Stimulated activated naive CD8-positive, alpha-beta T cell treated with anti-CD3 and anti-CD28 coated beads, Interleukin-15, Interleukin-2, amounts not matched to agents 100 ng/mL and 50 ng/mL, for 24 hours (primary cell): Measurements from ENCODE around the gene PADI3.
"Not testable (repeated sequence)": the region's sequence is repeated elsewhere in the genome, so short reads cannot be mapped to it uniquely, and the experiment has no call there.

ENCODE experiments used
- H3K27ac Mint-ChIP-seq: one replicate; pipeline ENCODE4 v1.8.0; 2021; ENCODE audit warnings: mild to moderate bottlenecking, mixed read lengths
- H3K27me3 Mint-ChIP-seq: one replicate; pipeline ENCODE4 v1.8.0; 2021; ENCODE audit warnings: mixed read lengths
- H3K36me3 Mint-ChIP-seq: one replicate; pipeline ENCODE4 v1.8.0; 2021; ENCODE audit warnings: low read depth, mixed read lengths
- H3K4me1 Mint-ChIP-seq: one replicate; pipeline ENCODE4 v1.8.0; 2021; ENCODE audit warnings: low read depth, mixed read lengths
- H3K4me3 Mint-ChIP-seq: one replicate; pipeline ENCODE4 v1.8.0; 2021; ENCODE audit warnings: mild to moderate bottlenecking, mixed read lengths
- H3K9me3 Mint-ChIP-seq: one replicate; pipeline ENCODE4 v1.8.0; 2021; ENCODE audit warnings: mixed read lengths

The PADI3 gene

DNA sequence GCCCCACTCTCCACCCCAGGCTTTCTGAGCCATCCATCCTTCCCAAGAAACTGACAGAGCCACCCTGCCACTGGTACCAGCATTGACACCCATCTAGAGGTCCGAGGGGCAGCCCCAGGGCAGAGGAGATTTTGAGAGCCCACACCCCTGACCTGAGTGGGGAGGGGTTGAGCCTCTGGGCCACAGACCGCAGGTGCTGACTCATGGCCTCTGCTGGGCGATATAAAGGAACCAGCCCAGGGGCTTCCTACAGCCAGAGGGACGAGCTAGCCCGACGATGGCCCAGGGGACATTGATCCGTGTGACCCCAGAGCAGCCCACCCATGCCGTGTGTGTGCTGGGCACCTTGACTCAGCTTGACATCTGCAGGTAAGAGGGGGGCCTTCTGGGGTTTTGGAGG is 59.0 kb downstream of the PADI3 start, which contains the start of gene PADI4:
PADI4 (plus strand) TSS at position 252 of the 400 bp plus-strand sequence; CDS start at position 278, 26 bp downstream.
- H3K27me3 Mint-ChIP-seq = peaks cover 16% of the 10 kb centered on the region
- H3K27ac Mint-ChIP-seq = no peak within 1 kb of the TSS
- H3K9me3 Mint-ChIP-seq = peaks cover under 1% of the 10 kb centered on the region
- no peaks in the 10 kb centered on the region for H3K4me1 Mint-ChIP-seq
- no peak within 1 kb of the TSS for H3K4me3 Mint-ChIP-seq
- no peaks in the 10 kb centered on the region for H3K36me3 Mint-ChIP-seq

DNA sequence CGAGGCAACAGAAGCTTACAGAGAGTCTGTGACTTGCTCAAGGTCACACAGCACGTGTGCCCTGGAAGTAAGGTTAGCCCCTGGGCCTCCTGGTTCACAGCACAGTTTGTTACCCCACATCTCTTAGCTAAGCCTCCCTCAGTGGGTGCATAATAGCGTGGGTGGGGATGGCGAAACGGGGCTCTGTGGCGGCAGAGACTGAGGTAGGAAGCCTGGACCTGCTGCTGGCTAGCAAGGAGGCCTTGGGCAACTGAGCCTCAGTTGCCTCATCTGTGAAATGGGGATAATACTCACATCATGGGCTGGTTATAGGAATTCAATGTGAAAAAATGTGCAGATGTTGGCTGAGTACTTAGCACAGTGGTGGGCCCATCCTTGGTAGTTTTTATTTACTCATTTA is 59.7 kb downstream of the PADI3 start:
- Mint-ChIP-seq H3K9me3 (no peaks in the 10 kb centered on the region), H3K4me3 (no peak overlapping the region), H3K4me1 (no peaks in the 10 kb centered on the region), H3K27me3 (peaks cover 16% of the 10 kb centered on the region), H3K36me3 (no peaks in the 10 kb centered on the region), H3K27ac (no peak overlapping the region)

DNA sequence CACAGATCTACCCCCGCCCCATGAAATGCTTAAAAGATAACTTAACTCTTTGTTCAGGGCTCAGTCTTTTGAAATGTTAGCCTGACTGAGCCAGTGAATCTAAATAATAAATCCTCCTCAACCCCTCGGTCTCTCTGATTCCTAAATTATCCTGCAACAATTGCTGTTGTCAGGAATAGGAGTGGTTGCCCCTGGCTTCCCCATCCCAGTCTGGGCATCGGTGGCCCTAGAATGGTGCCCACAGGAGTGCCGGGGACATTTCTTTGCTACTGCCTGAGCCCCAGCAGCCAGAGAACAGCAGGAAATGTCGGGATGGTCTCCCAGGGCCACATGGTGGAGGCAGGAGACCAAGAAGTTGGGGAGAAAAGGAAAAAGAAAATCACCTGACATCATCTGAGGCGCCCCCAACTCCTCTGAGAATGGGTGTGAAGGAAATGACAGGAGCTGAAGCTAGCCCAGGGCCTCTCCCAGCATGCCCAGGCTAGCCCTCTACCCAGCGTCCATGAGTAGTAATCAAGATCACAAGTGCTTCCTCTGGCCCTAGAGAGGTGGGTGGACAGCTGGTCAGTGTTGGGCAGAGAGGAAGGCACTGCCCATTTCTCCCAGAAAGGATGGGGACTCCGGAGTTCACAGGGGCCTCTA is 60.6 kb downstream of the PADI3 start:
- no peak overlapping the region for H3K27ac Mint-ChIP-seq

DNA sequence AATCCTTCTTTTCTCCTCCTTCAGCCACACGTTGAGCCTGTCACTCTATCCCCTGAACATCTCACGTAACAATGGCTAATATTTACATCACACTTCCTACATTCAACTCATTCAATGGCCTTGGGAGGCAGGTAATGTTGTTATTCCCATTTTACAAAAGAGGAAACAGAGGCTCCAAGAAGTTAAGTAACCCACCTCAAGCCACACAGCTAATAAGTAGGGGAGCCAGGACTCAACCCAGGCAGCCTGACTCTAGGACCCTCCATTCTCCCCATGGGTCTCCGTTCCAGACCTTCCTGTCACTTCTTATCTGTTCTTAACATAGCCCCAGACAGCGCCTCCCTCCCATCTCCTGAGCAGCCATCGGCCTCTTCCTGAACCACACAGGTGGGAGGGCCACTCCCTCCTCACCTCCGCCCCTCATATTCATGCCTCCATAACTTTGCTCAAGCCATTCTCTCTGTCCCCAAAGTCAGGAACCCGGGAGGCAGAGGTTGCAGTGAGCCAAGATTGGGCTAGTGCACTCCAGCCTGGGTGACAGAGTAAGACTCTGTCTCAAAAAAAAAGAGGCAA is 61.3 kb downstream of the PADI3 start:
- peaks cover 16% of the 10 kb centered on the region for H3K27me3 Mint-ChIP-seq

More for the DNA sequence above, 60.6 kb downstream of the PADI3 start:
- Mint-ChIP-seq H3K4me3 (no peak overlapping the region), H3K27me3 (peaks cover 16% of the 10 kb centered on the region), H3K4me1 (no peaks in the 10 kb centered on the region), H3K9me3 (no peaks in the 10 kb centered on the region), H3K36me3 (no peaks in the 10 kb centered on the region)

DNA sequence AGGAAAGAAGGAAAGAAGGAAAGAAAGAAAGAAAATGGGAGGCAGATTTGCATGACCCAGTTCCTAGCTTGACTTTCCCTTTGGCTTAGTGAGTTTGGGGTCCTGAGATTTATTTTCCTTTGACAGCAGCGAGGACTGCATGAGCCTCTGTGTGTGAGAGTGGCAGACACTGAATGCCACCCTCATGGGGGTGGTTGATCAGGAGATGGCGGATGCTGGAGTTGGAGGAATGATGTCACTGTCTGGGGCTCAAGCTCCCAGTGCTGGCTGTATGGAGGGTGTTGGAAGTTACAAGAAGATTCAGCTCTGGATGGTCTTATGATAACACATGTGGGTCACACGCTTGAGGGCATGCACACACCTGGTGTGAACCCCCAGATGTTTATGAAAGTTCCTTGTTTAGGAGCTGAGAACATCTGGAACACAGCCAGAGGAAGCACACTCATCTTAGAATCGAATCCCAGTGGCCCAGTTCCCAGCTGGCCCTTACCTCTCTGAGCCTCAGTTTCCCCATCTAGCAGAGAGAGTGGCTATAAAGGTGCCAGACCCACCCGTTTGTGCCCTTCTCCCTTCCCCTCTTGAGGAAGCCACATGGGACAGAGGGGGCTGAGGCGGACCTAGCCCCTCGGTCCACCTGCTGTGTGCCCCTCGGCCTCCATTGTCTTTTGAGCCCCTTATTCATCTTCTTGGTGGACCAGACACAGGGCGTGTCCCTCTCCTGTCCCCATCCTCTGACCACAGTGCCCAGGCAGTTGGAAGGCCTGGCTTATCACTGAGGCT is 64.8 kb downstream of the PADI3 start:
- Mint-ChIP-seq H3K4me1 (no peaks in the 10 kb centered on the region), H3K27me3 (peaks cover 11% of the 10 kb centered on the region), H3K27ac (no peak overlapping the region), H3K36me3 (no peaks in the 10 kb centered on the region), H3K9me3 (no peaks in the 10 kb centered on the region), H3K4me3 (no peak overlapping the region)

More for the DNA sequence above, 61.3 kb downstream of the PADI3 start:
- H3K4me3 Mint-ChIP-seq = no peak overlapping the region
- H3K27ac Mint-ChIP-seq = no peak overlapping the region
- H3K4me1 Mint-ChIP-seq = no peaks in the 10 kb centered on the region
- H3K36me3 Mint-ChIP-seq = no peaks in the 10 kb centered on the region
- no peaks in the 10 kb centered on the region for H3K9me3 Mint-ChIP-seq

DNA sequence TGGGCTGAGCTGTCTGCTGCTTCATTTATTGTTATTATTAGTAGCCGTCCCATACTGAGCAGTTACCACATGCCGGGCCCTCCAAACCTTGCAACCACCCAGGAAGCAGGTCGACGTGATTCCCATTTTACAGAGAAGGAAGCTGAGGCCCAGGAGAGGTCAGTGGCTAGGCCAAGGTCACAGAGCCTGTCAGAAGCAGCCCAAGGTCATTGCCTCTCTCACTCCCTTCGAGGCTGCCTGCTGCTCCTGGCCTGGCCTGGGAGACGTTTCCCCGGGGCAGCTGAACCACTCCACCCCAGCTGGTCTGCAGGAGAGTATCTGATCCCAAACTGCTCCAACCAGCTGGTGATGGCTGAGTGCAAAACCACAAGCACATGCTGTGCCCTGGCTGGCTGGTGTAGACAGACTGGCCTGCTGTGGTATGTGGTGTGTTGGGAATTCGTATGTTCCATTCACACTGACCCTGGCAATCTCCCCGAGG is 65.6 kb downstream of the PADI3 start:
- no peak overlapping the region for H3K27ac Mint-ChIP-seq
- H3K27me3 Mint-ChIP-seq = peaks cover 9% of the 10 kb centered on the region
- no peak overlapping the region for H3K4me3 Mint-ChIP-seq
- no peaks in the 10 kb centered on the region for H3K9me3 Mint-ChIP-seq
- no peaks in the 10 kb centered on the region for H3K36me3 Mint-ChIP-seq
- H3K4me1 Mint-ChIP-seq = no peaks in the 10 kb centered on the region

DNA sequence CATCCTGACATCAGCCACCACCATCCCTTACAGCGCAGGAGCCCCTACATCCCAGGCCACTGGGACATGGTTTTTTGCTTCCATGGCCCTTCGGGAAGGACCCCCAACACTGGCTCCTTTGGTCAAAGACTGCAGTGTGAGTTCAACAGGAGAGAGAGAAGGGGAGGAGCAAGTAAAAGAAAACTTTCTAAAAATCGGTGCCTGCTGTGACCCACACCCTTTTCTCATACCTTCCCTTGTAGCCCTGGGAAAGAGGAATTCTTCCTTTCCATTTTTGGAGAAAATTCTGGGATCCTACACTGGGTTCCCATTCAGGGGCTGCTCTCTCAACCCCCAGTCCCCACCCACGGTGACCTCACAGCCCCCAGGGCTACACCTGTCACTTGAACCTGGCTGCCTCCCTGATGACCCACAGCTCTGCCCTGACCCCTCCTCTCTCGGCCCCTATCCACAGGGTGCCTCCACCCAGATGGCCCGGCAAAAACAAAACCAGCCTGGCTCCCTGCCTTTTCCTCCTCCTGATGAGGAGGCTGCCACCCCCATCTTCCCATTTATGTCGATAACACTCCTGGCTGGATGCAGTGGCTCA is 66.7 kb downstream of the PADI3 start:
- peaks cover 2% of the 10 kb centered on the region for H3K27me3 Mint-ChIP-seq
- no peak overlapping the region for H3K27ac Mint-ChIP-seq
- no peaks in the 10 kb centered on the region for H3K9me3 Mint-ChIP-seq
- H3K36me3 Mint-ChIP-seq = no peaks in the 10 kb centered on the region
- no peaks in the 10 kb centered on the region for H3K4me1 Mint-ChIP-seq
- no peak overlapping the region for H3K4me3 Mint-ChIP-seq

DNA sequence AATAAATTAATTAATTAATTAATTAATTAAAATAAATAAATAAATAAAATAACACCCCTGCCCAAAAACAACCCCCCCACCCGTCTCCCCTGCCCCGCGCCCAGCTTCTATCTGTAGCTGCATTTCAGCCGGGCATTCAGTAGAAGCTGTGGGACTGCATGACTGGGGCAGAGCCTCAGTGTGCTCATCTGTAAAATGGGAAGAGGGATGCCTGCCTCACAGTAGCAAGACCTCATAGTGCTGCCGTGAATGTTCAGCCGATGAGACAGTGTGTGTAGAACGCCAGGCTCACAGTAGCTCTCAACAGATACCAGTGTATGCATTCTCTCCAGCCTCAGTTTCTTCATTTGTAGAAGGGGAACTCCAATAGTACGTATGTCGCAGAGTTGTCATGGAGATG is 67.8 kb downstream of the PADI3 start:
- no peak overlapping the region for H3K27ac Mint-ChIP-seq
- H3K4me1 Mint-ChIP-seq = no peaks in the 10 kb centered on the region
- H3K27me3 Mint-ChIP-seq = peaks cover 7% of the 10 kb centered on the region
- no peaks in the 10 kb centered on the region for H3K36me3 Mint-ChIP-seq
- H3K9me3 Mint-ChIP-seq = no peaks in the 10 kb centered on the region
- no peak overlapping the region for H3K4me3 Mint-ChIP-seq

DNA sequence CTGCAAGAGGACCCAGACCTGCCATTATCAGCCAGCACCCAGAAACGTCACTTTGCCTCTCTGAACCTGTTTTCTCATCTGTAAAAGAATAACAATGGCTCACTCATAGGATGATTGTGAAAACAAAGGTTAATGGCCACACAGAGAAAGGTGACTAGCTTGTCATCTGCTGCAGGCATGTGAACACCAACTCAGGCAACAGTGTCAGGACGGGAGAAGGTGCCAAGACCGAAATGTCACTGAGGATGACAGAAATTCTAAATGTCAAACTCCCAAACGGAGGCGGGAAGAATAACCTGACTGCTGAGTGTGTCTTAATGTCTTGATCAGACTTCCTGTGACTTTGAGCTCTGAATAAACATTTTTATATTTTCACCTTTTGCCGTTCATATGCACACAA is 69.4 kb downstream of the PADI3 start:
- Mint-ChIP-seq H3K9me3 (no peaks in the 10 kb centered on the region), H3K4me1 (no peaks in the 10 kb centered on the region), H3K36me3 (no peaks in the 10 kb centered on the region)

DNA sequence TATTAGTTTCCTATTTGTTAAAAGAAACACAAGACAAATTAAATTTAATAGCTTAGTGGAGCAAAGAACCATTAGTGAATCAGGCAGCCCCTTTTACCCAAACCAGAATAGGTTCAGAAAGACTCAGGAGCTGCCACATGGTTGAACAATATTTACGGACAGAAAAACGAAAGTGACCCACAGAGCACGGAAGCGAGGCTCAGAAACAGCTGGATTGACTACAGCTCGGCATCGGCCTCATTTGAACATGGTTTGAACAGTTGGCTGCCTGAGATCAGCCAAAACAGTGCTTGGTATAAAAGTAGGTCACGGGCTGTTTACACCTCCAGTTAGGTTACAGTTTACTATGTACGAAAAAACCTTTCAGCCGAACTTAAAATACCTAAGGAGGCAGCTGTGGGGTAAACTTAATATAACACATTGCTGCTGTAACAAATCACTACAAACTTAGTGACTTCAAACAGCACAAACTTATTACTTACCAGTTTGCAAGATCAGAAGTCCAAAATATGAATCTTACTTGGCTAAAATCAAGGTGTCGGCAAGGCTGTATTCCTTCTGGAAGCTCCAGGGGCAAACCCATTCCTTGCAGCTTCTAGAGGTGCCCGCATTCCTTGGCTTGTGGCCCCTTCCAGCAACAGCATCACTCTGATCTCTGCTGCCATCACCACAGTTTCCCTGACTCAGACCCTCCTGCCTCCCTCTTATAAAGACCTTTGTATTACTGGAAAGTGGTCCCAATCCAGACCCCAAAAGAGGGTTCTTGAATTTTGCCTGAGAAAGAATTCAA is 70.9 kb downstream of the PADI3 start:
- H3K4me3 Mint-ChIP-seq = no peak overlapping the region
- no peaks in the 10 kb centered on the region for H3K9me3 Mint-ChIP-seq
- no peak overlapping the region for H3K27ac Mint-ChIP-seq
- H3K4me1 Mint-ChIP-seq = no peaks in the 10 kb centered on the region
- peaks cover 7% of the 10 kb centered on the region for H3K27me3 Mint-ChIP-seq
- no peaks in the 10 kb centered on the region for H3K36me3 Mint-ChIP-seq

More for the DNA sequence above, 69.4 kb downstream of the PADI3 start:
- H3K27me3 Mint-ChIP-seq = peaks cover 7% of the 10 kb centered on the region
- H3K27ac Mint-ChIP-seq = no peak overlapping the region
- H3K4me3 Mint-ChIP-seq = no peak overlapping the region

DNA sequence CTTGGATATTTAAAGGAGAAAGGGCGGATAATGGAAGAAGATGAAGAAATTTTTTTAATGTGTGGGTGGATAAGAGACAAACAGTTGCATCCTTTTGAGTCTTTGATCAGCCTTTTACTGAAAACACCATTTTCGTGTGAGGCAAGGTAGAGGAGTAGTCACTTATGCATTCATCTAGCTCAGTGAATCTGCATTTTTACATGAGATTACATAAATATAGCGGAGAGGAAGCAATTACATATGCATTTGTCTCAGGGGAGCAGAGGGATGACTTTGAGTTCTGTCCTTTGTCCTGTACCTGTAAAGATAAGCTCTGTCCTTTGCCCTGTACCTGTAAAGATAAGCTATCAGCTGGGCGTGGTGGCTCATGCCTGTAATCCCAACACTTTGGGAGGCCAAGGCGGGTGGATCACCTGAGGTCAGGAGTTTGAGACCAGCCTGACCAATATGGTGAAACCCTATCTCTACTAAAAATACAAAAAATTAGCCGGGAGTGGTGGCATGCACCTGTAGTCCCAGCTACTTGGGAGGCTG is 73.0 kb downstream of the PADI3 start:
- not testable (repeated sequence) for H3K36me3 Mint-ChIP-seq, H3K27ac Mint-ChIP-seq, H3K27me3 Mint-ChIP-seq

DNA sequence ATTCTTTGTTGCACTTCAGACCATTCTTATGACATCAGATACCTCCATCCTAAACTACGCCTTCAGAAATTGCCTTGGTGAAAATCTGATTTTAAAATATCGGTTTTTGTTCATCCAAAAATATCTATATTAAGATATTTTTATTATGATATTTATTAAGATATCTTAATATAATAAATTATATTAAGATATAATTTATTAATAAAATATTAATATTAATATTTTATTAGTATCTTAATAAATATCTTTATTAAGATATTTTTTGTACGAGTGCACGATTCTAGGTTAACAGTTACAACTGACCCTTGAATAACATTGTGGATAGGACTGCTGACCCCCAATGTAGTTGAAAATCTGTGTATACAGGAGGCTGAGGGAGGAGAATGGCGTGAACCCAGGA is 80.0 kb downstream of the PADI3 start:
- no peaks in the 10 kb centered on the region for H3K9me3 Mint-ChIP-seq
- H3K4me1 Mint-ChIP-seq = no peaks in the 10 kb centered on the region
- peaks cover 14% of the 10 kb centered on the region for H3K27me3 Mint-ChIP-seq
- H3K4me3 Mint-ChIP-seq = no peak overlapping the region
- no peak overlapping the region for H3K27ac Mint-ChIP-seq
- no peaks in the 10 kb centered on the region for H3K36me3 Mint-ChIP-seq

More for the DNA sequence above, 73.0 kb downstream of the PADI3 start:
- H3K4me1 Mint-ChIP-seq, H3K9me3 Mint-ChIP-seq, H3K4me3 Mint-ChIP-seq: not testable (repeated sequence)

DNA sequence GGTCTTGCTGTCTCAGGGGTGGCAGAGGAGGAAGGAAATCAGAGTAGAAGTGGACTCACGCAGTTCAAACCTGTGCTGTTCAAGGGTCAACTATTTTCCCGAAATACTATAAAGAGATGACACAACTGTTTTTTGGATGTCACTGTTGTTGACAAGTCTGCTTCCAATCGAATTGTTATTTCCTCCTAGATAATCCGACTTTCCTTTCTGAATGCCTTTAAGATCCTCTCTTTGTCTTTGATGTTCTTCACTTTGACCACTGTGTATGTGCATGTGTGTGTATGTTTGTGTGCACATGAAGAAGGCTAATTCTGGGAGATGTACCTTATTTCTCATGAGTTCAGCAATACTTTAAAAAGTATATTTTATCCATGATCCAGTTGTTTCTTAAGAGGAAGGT is 80.7 kb downstream of the PADI3 start:
- H3K36me3 Mint-ChIP-seq = no peaks in the 10 kb centered on the region
- H3K4me1 Mint-ChIP-seq = no peaks in the 10 kb centered on the region
- H3K4me3 Mint-ChIP-seq = no peak overlapping the region
- H3K27me3 Mint-ChIP-seq = peaks cover 16% of the 10 kb centered on the region
- no peak overlapping the region for H3K27ac Mint-ChIP-seq
- no peaks in the 10 kb centered on the region for H3K9me3 Mint-ChIP-seq

DNA sequence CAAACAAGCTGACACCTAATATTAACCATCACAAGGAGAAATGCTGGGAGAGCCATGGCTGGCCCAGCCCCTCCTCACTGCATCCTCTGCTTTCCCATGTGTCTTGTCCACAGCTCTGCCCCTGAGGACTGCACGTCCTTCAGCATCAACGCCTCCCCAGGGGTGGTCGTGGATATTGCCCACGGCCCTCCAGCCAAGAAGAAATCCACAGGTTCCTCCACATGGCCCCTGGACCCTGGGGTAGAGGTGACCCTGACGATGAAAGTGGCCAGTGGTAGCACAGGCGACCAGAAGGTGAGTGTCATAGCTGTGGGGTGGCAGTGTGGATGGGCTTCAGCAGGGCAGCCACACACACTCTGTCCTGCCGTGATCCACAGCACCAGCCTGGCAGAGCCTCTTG is 82.0 kb downstream of the PADI3 start:
- Mint-ChIP-seq H3K9me3 (no peaks in the 10 kb centered on the region), H3K4me3 (no peak overlapping the region), H3K4me1 (no peaks in the 10 kb centered on the region), H3K27me3 (peaks cover 18% of the 10 kb centered on the region), H3K36me3 (no peaks in the 10 kb centered on the region), H3K27ac (no peak overlapping the region)
